KG1 (cell line): ENCODE results near the gene KLHDC7A.

Experiments used
- DNase-seq: peaks from one replicate; lab custom pipeline; 2025; lab: John Stamatoyannopoulos, UW

Gene KLHDC7A

GRCh38 chr1:18473195-18473815 is 7.4 kb upstream of the KLHDC7A start:
- DNase-seq: no peak

GRCh38 chr1:18474559-18475175 is 6.1 kb upstream of the KLHDC7A start:
- DNase-seq: no peak

- no peak for DNase-seq
Measured at GRCh38 chr1:18475234-18475905, 5.4 kb upstream of the KLHDC7A start.

GRCh38 chr1:18479454-18479853 is 1.3 kb upstream of the KLHDC7A start:
- DNase-seq: no peak

- DNase-seq: no peak
Measured at GRCh38 chr1:18481190-18481920, 625 bp downstream of the KLHDC7A start.

GRCh38 chr1:18481921-18482701 is 1.4 kb downstream of the KLHDC7A start:
- DNase-seq: no peak

- no peak for DNase-seq
Measured at GRCh38 chr1:18482721-18483425, 2.1 kb downstream of the KLHDC7A start.

GRCh38 chr1:18484276-18484675 is 3.5 kb downstream of the KLHDC7A start:
- no peak for DNase-seq

GRCh38 chr1:18484721-18485120 is 4.0 kb downstream of the KLHDC7A start:
- DNase-seq: no peak

- DNase-seq: no peak
Measured at GRCh38 chr1:18485227-18485626, 4.5 kb downstream of the KLHDC7A start.

GRCh38 chr1:18486195-18486594 is 5.5 kb downstream of the KLHDC7A start:
- no peak for DNase-seq

- no peak for DNase-seq
Measured at GRCh38 chr1:18489417-18490143, 8.8 kb downstream of the KLHDC7A start.

- DNase-seq: no peak
Measured at GRCh38 chr1:18491168-18491567, 10.4 kb downstream of the KLHDC7A start.

- no peak for DNase-seq
Measured at GRCh38 chr1:18494304-18494703, 13.6 kb downstream of the KLHDC7A start.

- DNase-seq: no peak
Measured at GRCh38 chr1:18495635-18496034, 14.9 kb downstream of the KLHDC7A start.

GRCh38 chr1:18496056-18496455 is 15.3 kb downstream of the KLHDC7A start:
- DNase-seq: no peak

- DNase-seq: no peak
Measured at GRCh38 chr1:18496497-18497235, 15.9 kb downstream of the KLHDC7A start.

- DNase-seq: no peak
Measured at GRCh38 chr1:18501833-18502232, 21.1 kb downstream of the KLHDC7A start.

- no peak for DNase-seq
Measured at GRCh38 chr1:18504609-18505008, 23.9 kb downstream of the KLHDC7A start.

GRCh38 chr1:18505666-18506065 is 24.9 kb downstream of the KLHDC7A start:
- DNase-seq: no peak
